K562 (cell line): Measurements from ENCODE around the gene BCHE. TPM values are rescaled to one million over a fixed set of nuclear protein-coding genes. Genes with fewer than 3 reads are reported as not detected.

ENCODE experiments used
- CHD2 ChIP-seq: IDR thresholded peaks from 2 replicates; pipeline ENCODE4 v1.6.1; 2011; ENCODE audit warnings: low read depth, low read length
- PURB ChIP-seq: sonication (generic); formaldehyde crosslinking; IDR thresholded peaks from 2 replicates; pipeline ENCODE4 v1.9.0; 2021; ENCODE audit warnings: low read depth, mild to moderate bottlenecking, missing genetic modification reagents
- ZNF644 ChIP-seq: fragments of 200-800 bp; sonication (Bioruptor generic); IDR thresholded peaks from 2 replicates; pipeline ENCODE4 v1.6.1; 2016; ENCODE audit warnings: low read depth, missing genetic modification characterization, missing compliant biosample characterization
- ZNF707 ChIP-seq: fragments of 250-450 bp; sonication (Bioruptor Pico); conservative IDR thresholded peaks from 2 replicates; pipeline ENCODE4 v1.8.0; 2022; ENCODE audit warnings: inconsistent platforms, mild to moderate bottlenecking, moderate library complexity
- polyA plus RNA-seq, 8 experiments: library from polyadenylated mRNA; depleted of rRNA in 4 of 8; stranded (reverse) in 5 of 8; unstranded in 3 of 8; fragments of >200 nt; fragmentation: Nextera tagmentation in 2 of 8; fragmentation: Illumina TruSeq in 1 of 8; extraction: Ambion mirVana in 2 of 8; extraction: Trizol in 1 of 8; gene quantifications; 2 replicates each; pipeline versions ENCODE4 v1.2.1 to v1.2.3, GENCODE V29; 2011 to 2014; ENCODE audit warnings: inconsistent platforms in 1 of 8, missing spikeins in 1 of 8
- total RNA-seq, 7 experiments: library from RNA; depleted of rRNA in 6 of 7; stranded (reverse); fragments of >200 nt in 6 of 7; fragmentation: Illumina TruSeq in 2 of 7; extraction: Trizol in 2 of 7; gene quantifications; 2 replicates each; pipeline versions ENCODE4 v1.2.1 to v1.2.3, GENCODE V29; 2011 to 2021; ENCODE audit warnings: low replicate concordance in 1 of 7
- TF ChIP-seq, protein P1 (sequence below): sonication (generic); formaldehyde crosslinking; IDR thresholded peaks from 2 replicates; pipeline ENCODE4 v1.8.1; 2023; ENCODE audit warnings: mild to moderate bottlenecking, missing genetic modification reagents
- TF ChIP-seq, protein P2 (sequence below): fragments of 200-400 bp; formaldehyde crosslinking; IDR thresholded peaks from 2 replicates; pipeline ENCODE4 v1.6.1; 2017; ENCODE audit warnings: mild to moderate bottlenecking, low read depth, low read length, moderate library complexity

Gene BCHE
- total and polyA plus RNA-seq, 9 of the 15 experiments (the other 6 are each of a cell fraction or from before 2014, with no cell fraction given) = 0.09 to 0.24 (median 0.12) TPM; not detected in 2

DNA sequence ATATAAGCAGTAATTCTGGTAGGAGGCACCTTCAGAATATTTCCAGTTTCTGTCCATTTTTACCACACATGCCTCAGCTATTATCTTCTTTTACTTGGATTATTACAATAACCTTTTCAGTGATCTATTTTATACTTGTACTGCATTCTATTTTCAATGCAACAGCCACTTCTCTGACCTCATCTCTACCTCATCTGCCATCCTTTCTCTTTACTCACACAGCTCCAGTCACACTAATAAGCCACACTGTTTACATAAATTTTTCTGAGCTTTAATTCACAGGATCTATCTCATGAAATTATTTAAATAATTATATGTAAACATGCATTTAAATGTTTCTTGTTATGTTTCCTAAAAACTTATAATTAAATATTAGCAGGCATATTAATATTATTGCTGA lies 47.3 kb upstream of the BCHE start (continued):
- TF ChIP-seq, protein P1, sequence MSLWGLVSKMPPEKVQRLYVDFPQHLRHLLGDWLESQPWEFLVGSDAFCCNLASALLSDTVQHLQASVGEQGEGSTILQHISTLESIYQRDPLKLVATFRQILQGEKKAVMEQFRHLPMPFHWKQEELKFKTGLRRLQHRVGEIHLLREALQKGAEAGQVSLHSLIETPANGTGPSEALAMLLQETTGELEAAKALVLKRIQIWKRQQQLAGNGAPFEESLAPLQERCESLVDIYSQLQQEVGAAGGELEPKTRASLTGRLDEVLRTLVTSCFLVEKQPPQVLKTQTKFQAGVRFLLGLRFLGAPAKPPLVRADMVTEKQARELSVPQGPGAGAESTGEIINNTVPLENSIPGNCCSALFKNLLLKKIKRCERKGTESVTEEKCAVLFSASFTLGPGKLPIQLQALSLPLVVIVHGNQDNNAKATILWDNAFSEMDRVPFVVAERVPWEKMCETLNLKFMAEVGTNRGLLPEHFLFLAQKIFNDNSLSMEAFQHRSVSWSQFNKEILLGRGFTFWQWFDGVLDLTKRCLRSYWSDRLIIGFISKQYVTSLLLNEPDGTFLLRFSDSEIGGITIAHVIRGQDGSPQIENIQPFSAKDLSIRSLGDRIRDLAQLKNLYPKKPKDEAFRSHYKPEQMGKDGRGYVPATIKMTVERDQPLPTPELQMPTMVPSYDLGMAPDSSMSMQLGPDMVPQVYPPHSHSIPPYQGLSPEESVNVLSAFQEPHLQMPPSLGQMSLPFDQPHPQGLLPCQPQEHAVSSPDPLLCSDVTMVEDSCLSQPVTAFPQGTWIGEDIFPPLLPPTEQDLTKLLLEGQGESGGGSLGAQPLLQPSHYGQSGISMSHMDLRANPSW = no peak
- TF ChIP-seq, protein P2, sequence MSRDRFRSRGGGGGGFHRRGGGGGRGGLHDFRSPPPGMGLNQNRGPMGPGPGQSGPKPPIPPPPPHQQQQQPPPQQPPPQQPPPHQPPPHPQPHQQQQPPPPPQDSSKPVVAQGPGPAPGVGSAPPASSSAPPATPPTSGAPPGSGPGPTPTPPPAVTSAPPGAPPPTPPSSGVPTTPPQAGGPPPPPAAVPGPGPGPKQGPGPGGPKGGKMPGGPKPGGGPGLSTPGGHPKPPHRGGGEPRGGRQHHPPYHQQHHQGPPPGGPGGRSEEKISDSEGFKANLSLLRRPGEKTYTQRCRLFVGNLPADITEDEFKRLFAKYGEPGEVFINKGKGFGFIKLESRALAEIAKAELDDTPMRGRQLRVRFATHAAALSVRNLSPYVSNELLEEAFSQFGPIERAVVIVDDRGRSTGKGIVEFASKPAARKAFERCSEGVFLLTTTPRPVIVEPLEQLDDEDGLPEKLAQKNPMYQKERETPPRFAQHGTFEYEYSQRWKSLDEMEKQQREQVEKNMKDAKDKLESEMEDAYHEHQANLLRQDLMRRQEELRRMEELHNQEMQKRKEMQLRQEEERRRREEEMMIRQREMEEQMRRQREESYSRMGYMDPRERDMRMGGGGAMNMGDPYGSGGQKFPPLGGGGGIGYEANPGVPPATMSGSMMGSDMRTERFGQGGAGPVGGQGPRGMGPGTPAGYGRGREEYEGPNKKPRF = no peak
- no peak for TF ChIP-seq ZNF707 (CRISPR knock-in tag)
- no peak for TF ChIP-seq ZNF644 (tag)
- no peak for TF ChIP-seq PURB
- TF ChIP-seq CHD2 = no peak
